SK-N-MC (cell line): ENCODE data around the gene TMEM127.

ENCODE experiments used
- EZH2 ChIP-seq: fragments of 200-600 bp; sonication (generic); IDR thresholded peaks from one replicate; pipeline ENCODE4 v1.6.1; 2017; ENCODE audit warnings: antibody characterized with exemption
- POLR2AphosphoS5 ChIP-seq: IDR thresholded peaks from 2 replicates; pipeline ENCODE4 v1.6.1; 2012; ENCODE audit warnings: mild to moderate bottlenecking, low read depth, low read length, borderline replicate concordance

DNA sequence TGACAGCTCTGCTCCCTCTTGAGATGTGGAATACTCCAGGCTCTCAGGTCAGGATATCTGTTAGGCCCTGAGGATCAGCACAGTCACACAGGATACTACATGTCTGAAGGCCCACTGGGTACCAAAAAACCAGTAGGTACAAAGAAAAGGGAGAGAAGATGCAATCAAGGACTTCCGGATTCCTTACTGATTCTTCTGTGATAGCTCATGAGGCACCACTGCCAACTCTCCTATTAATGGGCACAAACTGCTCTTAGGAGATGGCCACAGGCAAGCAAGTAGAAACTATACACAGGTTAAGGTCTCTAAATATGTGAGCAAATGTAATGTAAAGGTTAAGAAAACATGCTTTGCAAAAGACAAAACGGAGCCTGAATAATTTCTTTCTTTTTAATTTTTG is 3.5 kb downstream of the TMEM127 start:
- TF ChIP-seq POLR2AphosphoS5 (no peak), EZH2 (no peak)
